OCI-LY3 (cell line): Measurements from ENCODE around the gene JUN.

ENCODE experiments used
- CTCF ChIP-seq: fragments of 200-600, 300-600 bp; sonication (generic); IDR thresholded peaks from 2 replicates; pipeline ENCODE4 v1.5.1; 2014; ENCODE audit warnings: antibody characterized with exemption, low read length, low read depth
- EZH2phosphoT487 ChIP-seq: fragments of 200-600 bp; shearing (Covaris generic); IDR thresholded peaks from 2 replicates; pipeline ENCODE4 v1.6.1; 2018; ENCODE audit warnings: antibody characterized with exemption, mixed run types, low read depth

DNA sequence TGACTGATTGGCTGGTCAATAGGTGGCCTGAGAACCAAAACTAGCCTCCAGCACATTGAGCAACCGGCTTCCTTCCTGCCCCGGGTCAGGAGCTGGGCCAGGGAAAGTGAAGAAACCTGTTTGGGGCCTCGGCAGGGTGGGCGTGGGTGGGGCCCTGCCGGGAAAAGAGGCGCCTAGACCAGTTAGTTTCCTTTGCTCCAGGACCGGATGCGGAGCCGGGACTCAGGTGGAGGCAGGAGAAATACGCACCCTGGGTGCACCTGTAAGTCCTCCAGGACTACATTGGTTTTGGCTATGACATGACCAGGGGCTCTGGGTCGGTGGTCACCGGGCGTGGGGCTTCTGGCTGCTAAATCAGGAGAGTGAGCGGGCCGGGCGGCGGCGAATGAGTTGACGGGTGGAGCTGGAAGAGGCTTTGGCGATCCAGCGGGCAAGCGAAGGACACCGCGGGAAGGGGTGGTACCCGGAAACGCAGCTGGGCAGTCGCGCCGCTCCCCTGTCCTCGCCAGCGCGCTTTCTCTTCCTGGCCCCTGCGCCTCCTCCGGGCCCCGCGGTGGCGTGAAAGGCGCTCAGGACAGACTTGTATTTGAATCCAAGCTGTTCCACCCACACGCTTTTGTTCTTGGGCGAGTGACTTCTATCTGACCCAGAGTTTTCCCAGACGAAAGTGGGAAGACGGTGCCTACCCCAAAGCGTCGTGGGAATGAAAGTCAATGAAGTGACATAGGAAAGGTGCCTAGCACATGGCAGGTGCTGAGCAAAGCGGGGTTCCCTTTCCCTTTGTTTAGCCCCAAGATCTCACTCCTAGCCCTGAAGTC is 30.6 kb upstream of the JUN start:
- TF ChIP-seq CTCF (no peak), EZH2phosphoT487 (no peak)
